DMS114 treated with DMSO at 0.1 percent for 48 hours (cell line): ENCODE results near the gene FCGR3A.
"Not testable (repeated sequence)": the region's sequence is repeated elsewhere in the genome, so short reads cannot be mapped to it uniquely, and the experiment has no call there.

Experiments
- DNase-seq: peaks from one replicate; lab custom pipeline; 2025; ENCODE audit not compliant: unreplicated experiment; lab: John Stamatoyannopoulos, UW

Gene FCGR3A

DNA sequence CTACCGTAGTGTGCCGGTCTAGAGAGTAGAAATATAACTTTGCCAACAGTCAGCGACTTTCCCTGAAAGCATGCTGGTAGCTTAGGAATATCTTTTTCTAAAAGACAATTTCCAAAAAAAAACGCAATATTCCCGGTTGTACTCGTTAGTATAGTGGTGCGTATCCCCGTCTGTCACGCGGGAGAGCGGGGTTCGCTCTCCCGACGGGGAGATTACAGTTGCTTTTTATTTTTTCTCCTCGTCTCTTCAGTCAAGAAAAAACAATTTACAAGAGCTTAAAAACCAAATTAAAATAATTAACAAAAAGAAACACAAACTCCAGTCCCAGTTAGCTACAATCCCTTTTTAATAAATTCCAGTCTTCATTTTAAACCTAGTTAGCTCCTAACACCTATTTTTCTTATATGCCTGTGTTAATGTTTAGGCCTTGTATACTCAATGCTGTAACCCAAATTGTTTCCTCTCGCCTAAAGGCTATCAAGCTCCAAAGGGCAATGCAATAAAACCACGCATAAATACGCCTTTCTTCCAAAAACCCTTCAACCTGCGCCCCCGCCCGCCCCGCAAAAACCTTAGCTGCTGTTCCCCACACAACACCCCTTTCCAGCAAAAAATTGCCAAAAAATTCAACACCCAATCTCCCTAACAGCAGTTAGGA, 17.5 kb downstream of the FCGR3A start:
- no peak for DNase-seq

DNA sequence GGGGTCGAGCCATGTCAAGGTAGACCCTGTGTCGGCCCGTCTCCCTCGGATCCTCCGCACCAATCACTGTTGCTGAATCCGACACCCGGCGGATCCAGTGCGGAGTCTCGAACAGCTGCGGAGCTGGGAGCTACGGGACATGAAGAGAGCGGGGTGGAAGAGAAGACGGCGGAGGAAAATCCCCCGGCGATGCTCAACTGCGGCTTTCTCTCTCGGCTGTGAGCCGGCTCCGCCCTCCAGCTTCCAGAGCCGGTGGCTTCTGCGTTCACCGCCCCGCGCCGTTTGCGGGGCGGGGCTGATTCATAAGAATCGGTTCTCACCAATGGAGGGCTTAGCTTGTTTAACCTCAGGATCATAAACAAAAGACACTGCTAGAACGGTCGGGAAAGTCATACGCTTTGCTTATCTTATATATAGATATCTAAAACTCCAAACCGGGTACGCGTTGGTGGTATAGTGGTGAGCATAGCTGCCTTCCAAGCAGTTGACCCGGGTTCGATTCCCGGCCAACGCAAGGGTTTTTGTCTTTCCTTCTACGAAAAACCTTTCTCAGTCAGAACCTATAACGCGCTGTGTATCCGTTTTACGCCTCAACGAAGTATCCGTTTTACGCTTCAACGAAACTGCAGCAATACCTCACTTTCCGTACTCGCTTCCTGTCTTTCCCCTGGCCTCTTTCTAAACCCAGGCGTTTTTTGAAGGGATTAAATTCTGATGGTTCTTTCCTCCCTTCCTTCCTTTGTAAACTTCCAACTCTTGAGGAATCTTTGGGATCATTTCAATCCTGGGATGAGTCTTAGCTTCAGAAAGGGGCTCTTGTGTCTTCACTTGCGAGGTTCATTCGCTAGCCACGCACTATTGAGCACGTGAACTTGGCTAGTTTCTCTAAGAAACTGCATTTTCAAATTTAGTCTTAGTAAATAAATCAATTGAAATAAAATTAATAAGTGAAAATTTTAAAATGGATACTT, 18.7 kb downstream of the FCGR3A start:
- peak; percentile 100 for DNase-seq

GRCh38 chr1:161530158-161530557, 19.5 kb downstream of the FCGR3A start:
- peak; percentile 76 for DNase-seq

DNA sequence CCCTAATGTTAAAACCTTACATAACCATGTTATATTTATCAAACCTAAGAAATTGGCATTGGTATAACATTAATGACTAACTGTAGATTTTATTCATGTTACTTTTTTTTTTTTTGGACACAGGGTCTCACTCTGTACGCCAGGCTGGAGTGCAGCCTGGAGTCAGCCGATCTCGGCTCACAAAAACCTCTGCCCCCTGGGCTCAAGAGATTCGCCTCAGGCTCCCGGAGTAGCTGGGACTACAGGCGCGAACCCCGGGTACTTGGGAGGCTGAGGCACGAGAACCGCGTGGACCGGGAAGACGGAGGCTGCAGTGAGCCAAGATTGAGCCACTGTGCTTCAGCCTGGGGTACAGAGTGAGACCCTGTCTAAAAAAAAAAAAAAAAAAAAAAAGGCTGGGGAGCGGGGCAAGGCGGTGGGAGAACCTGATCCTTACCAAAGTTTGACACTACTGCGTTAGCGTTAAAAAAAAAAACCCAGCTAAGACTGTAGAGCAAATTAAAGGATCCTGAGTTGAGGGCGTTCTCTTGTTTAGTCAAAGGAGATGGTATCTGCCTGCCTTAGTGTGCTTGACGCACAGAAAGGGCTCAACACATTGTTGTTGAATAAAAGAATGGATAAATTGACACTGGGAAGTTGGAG, 20.0 kb downstream of the FCGR3A start:
- peak; percentile 76 for DNase-seq

DNA sequence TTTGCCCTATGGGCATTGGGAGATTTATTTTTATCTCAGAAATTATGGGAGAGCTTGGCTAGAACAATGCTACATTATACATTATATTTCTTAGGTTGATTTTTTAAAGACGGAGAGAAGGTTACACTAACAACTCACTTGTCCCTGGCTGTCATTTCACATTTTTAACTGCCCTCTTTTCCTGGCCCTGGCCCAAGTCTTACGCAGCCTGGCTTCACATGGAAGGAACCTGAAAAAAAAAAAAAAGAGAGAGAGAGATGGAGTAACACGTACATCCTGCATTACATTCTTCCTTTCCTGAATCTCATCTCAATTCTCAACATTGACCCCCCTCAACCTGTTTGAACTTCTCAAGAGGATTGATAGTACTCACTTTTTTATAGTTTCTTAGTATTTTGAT, 21.1 kb downstream of the FCGR3A start:
- DNase-seq, result not testable (repeated sequence)

DNA sequence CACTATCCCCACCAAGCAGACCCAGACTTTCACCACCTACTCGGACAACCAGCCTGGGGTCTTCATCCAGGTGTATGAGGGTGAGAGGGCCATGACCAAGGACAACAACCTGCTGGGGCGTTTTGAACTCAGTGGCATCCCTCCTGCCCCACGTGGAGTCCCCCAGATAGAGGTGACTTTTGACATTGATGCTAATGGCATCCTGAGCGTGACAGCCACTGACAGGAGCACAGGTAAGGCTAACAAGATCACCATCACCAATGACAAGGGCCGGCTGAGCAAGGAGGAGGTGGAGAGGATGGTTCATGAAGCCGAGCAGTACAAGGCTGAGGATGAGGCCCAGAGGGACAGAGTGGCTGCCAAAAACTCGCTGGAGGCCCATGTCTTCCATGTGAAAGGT, 23.7 kb downstream of the FCGR3A start:
- not testable (repeated sequence) for DNase-seq

DNA sequence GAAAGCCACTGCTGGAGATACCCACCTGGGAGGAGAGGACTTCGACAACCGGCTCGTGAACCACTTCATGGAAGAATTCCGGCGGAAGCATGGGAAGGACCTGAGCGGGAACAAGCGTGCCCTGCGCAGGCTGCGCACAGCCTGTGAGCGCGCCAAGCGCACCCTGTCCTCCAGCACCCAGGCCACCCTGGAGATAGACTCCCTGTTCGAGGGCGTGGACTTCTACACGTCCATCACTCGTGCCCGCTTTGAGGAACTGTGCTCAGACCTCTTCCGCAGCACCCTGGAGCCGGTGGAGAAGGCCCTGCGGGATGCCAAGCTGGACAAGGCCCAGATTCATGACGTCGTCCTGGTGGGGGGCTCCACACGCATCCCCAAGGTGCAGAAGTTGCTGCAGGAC, 24.3 kb downstream of the FCGR3A start:
- DNase-seq, result not testable (repeated sequence)

DNA sequence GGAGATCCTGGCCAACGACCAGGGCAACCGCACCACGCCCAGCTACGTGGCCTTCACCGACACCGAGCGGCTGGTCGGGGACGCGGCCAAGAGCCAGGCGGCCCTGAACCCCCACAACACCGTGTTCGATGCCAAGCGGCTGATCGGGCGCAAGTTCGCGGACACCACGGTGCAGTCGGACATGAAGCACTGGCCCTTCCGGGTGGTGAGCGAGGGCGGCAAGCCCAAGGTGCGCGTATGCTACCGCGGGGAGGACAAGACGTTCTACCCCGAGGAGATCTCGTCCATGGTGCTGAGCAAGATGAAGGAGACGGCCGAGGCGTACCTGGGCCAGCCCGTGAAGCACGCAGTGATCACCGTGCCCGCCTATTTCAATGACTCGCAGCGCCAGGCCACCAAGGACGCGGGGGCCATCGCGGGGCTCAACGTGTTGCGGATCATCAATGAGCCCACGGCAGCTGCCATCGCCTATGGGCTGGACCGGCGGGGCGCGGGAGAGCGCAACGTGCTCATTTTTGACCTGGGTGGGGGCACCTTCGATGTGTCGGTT, 24.8 kb downstream of the FCGR3A start:
- not testable (repeated sequence) for DNase-seq

- peak; percentile 83 for DNase-seq
These were observed 25.5 kb downstream of the FCGR3A start, which contains the start of gene HSPA6 for GRCh38 chr1:161523817-161524741. HSPA6 (plus strand) TSS chr1:161524540; CDS start chr1:161524659, 119 bp downstream.

GRCh38 chr1:161523041-161523816, 26.4 kb downstream of the FCGR3A start:
- not testable (repeated sequence) for DNase-seq

- not testable (repeated sequence) for DNase-seq
These were observed 35.7 kb downstream of the FCGR3A start for GRCh38 chr1:161513953-161514352.

- DNase-seq, result not testable (repeated sequence)
These were observed 36.2 kb downstream of the FCGR3A start for GRCh38 chr1:161513448-161513780.

- DNase-seq, result not testable (repeated sequence)
These were observed 36.8 kb downstream of the FCGR3A start for GRCh38 chr1:161512636-161513447.

DNA sequence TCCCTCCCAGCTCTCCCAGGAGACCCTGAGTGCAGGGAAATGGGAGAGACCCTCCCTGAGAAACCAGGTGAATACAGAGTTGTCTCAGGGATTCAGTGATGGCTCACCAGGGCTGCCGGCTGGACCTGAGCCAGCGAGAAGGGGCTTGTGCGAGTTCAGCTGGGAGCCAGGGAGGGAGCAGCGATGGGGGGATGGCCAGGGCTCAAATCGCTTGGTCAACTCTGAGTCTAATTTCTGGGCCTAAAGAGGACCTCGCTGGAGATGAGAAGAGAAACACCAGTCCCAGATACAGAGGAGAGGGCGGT, 37.9 kb downstream of the FCGR3A start:
- no peak for DNase-seq

DNA sequence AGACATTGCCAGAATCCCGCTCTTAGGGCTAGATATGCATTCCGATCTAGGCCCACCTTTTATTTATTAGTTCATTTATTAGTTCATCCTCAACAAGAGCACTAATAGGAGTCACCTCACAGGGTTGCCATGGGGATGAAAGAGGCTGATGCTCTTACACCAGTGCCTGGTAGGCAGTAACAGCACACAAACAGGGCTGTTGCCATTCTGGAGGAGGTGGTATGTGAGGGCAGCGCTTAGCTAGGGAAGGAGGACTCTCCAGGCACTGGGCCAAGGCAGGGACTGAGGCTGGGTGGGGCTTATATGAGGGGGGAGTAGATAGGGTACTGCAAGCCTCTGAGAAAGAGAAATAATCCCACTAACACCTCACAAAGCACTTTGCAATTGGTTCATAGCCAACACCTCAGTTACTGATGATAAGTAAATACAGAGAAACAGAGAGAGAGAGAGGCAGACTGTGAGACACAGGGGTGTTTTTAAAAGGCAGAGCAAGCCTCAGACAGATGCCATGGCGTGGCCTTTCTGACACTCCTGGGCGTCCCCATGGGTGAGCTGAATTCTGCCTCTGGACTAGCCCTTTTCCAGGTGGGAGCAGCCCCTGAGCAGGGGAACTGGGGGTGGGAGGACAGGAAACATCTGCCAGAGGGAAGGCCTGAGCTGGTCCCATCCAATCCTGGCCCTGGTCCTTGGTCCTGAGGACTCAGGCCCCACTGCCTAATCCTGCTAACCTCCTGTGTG, 38.4 kb downstream of the FCGR3A start:
- DNase-seq, result no peak

DNA sequence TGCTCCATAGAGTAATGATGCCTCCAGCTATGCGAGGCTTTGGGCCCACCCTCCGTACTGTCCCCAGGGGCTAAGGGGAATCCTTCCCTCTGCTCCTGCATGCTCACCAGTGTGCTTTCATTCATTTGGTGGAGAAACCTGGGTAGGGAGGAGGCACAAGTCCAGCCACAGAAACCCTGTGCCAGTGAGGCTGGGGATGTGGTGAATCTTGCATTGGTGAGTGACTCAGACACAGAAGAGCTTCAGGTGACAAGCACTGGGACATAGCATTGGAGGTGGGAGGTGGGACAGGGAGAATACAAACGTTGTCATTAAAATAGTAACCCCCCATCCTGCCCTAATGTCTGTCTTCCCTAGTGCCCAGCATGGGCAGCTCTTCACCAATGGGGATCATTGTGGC, 39.1 kb downstream of the FCGR3A start:
- no peak for DNase-seq

- no peak for DNase-seq
These were observed 43.0 kb downstream of the FCGR3A start for GRCh38 chr1:161506336-161507223.
